ENCODE measurements around the gene OTX2. TPM values are rescaled to one million over a fixed set of nuclear protein-coding genes. Genes with fewer than 3 reads are reported as not detected.

The OTX2 gene
- total RNA-seq, 1 donor from 2014 or later = not detected

GRCh38 chr14:56811593-56812363 is 1.5 kb upstream of the OTX2 start:
- H3K9me3 ChIP-seq = no peaks in the 10 kb centered on the region
- H3K4me3 ChIP-seq = no peak overlapping the region
- no peaks in the 10 kb centered on the region for H3K4me1 ChIP-seq
- H3K27me3 ChIP-seq = peaks cover 97% of the 10 kb centered on the region
- no peaks in the 10 kb centered on the region for H3K36me3 ChIP-seq
- TF ChIP-seq CTCF (IDR thresholded peaks at IDR 0.05) = no peak
- ATAC-seq (no peak), DNase-seq (no peak)
- intact Hi-C loops (cut with DNase I) = no loop called here
- H3K27ac ChIP-seq = no peak overlapping the region

DNA sequence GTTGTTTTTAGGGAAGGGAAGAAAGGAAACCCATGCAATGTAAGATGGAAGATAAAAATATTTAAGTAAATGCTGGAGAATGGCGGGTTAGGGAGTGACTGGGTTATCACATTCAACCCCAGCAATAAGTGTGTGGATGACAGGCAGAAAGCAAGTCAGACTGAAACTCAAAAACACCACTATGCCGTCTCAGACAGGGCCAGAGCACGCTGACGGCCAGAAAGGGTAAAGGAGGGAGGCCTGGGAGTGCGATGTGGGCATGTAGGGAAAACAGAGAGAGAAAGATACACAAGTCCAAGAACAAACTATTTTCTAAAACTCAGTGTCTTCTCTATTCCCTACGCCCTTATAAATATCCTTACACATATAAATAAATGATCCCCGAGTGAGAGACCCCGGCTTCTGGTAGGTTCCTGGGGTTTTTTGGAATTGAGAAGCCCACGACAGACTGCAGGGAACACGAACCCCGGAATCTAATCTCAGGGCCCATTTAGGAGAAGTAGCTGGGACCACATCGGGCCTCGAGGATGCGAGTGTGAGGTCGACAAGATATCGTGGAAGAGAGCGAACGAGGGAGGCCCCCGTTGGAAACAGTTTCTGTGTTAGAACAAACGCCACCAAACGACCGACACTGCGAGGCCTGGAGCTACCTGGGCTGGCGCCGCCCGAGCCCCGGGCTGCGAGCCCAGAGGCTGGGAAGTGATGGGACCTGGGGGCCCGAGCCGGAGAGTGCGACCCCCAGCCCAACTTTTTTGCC is 735 bp upstream of the OTX2 start:
- Histone ChIP-seq H3K9me3 (no peaks in the 10 kb centered on the region), H3K4me1 (no peaks in the 10 kb centered on the region), H3K27me3 (peaks cover 97% of the 10 kb centered on the region), H3K4me3 (no peak overlapping the region), H3K27ac (no peak overlapping the region), H3K36me3 (no peaks in the 10 kb centered on the region)
- no peak for DNase-seq
- TF ChIP-seq CTCF (IDR thresholded peaks at IDR 0.05) = no peak
- intact Hi-C loops (cut with DNase I) = no loop called here
- no peak for ATAC-seq

DNA sequence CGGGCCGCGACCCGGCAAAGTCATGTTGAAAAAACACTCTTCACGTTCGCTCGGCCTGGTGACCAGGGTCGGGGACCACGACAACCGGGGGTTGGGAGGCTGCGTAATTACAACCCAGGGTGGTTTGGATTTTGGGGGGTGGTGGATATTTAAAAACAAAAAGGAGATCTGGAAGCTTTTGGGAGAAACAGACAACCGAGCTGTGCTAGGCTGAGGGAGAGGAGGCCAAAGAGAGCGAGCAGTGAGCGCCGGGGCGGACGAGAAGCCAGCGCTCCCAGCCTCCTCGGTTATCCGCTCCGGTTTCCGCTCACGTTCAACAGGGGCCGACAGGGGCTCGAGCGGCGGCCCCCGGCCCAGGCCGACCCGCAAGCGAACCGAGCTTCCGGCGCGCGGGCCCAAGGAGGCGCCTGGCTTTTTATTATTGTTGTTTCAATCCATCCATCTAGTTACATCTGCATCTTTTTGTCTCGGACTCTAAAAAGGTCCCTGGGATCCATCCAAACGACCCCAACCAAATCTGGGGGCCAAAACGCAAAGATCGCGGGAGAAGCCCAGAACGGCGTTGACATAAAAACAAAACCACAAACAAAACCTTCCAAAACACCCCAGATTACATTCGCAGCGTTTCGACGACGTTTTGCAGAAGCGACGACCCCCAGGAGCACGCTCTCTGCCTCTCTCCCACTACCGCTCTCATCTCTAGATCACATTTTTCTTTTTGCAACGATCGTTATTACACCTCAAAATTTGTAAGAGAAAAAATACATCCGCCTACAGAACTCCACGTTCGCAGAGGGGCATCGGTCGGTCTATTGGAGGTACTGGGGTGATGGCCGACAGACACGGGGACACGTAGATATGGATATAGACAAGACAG is 771 bp downstream of the OTX2 start:
- H3K27me3 ChIP-seq = peaks cover 100% of the 10 kb centered on the region
- no peak for TF ChIP-seq CTCF (IDR thresholded peaks at IDR 0.05)
- no peak for ATAC-seq
- H3K27ac ChIP-seq = no peak overlapping the region
- H3K4me1 ChIP-seq = no peaks in the 10 kb centered on the region
- H3K9me3 ChIP-seq = no peaks in the 10 kb centered on the region
- intact Hi-C loops (cut with DNase I) = no loop called here
- no peak overlapping the region for H3K4me3 ChIP-seq
- no peak for DNase-seq
- H3K36me3 ChIP-seq = no peaks in the 10 kb centered on the region

DNA sequence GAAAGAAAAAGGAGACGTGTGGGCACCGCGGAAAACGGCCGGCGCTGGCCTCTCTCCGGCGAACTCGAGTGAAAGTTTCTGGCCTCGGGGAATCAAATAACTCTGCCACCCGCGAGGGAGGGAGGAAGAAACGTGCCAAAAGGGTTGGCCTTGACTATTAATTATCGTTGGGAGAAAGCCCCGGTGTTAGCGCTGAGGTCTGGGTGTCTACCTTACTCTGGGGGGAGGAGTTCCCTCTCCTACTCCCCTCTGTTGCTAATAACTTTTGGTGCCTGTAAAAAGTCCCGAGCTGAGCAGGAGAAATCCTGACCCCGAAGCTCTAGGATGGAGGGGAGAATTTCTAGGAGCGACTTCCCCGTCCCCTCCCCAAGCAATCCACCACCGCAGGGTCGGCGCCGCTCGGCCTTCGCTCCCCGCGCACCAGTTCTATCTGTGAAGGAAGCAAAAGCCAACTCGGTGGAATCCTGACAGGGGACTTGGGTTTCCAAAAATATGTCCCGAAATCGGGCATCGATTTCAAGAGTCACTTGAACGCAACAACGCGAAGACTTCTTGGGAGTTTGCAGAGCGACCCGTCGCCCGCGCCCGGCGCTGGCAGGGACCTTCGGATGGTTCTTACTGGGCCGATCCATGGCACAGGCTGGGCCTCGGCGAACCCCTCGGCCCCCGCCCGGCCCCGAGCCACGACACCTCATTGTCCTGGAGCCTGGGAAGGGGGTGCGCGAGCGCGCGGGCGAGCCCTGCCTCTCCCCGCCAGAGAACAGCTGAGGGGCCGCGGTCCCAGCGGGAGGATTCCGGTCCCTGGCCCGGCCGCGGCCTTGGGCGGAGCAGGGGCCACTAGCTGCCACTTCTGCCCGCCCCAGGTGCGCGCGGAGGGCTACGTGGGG is 1.7 kb downstream of the OTX2 start:
- Histone ChIP-seq H3K4me1 (no peaks in the 10 kb centered on the region), H3K9me3 (no peaks in the 10 kb centered on the region), H3K4me3 (no peak overlapping the region), H3K27ac (no peak overlapping the region), H3K36me3 (no peaks in the 10 kb centered on the region), H3K27me3 (peaks cover 100% of the 10 kb centered on the region)
- ATAC-seq = no peak
- no peak for TF ChIP-seq CTCF (IDR thresholded peaks at IDR 0.05)
- intact Hi-C loops (cut with DNase I) = no loop called here
- no peak for DNase-seq

- no peaks in the 10 kb centered on the region for H3K36me3 ChIP-seq
- no peak for DNase-seq
- H3K4me1 ChIP-seq = no peaks in the 10 kb centered on the region
- peaks cover 100% of the 10 kb centered on the region for H3K27me3 ChIP-seq
- no peak overlapping the region for H3K27ac ChIP-seq
- ATAC-seq = no peak
- intact Hi-C loops (cut with DNase I) = no loop called here
- TF ChIP-seq CTCF (IDR thresholded peaks at IDR 0.05) = no peak
- H3K9me3 ChIP-seq = no peaks in the 10 kb centered on the region
- no peak overlapping the region for H3K4me3 ChIP-seq
These were observed 2.2 kb downstream of the OTX2 start for GRCh38 chr14:56808110-56808382.
